Measurements from ENCODE around the gene RABGEF1. TPM values are rescaled to one million over a fixed set of nuclear protein-coding genes. Genes with fewer than 3 reads are reported as not detected.

The RABGEF1 gene
- total RNA-seq, 1 experiment from 2014 or later: 35.2 TPM

GRCh38 chr7:66735154-66735553 lies 5.4 kb upstream of the RABGEF1 start:
- no peaks in the 10 kb centered on the region for H3K27me3 ChIP-seq (ENCODE audit: insufficient read depth, low read depth)
- H3K36me3 ChIP-seq (ENCODE audit: low read depth): no peaks in the 10 kb centered on the region
- H3K79me2 ChIP-seq (ENCODE audit: low read depth): peaks cover 17% of the 10 kb centered on the region
- no peak for TF ChIP-seq CTCF (conservative IDR thresholded peaks at IDR 0.05)
- no peak for TF ChIP-seq EZH2 (IDR thresholded peaks at IDR 0.05; ENCODE audit: low read depth)
- H4K20me1 ChIP-seq (ENCODE audit: insufficient read depth): no peaks in the 10 kb centered on the region; the same call in 1 of the 2 replicates
- H3K9me3 ChIP-seq (ENCODE audit: insufficient read depth, low read depth): no peaks in the 10 kb centered on the region
- BruUV-seq (replicated peaks): no TSS peak
- no peak overlapping the region for H3K4me2 ChIP-seq
- ChIA-PET POLR2A (ENCODE audit: unreplicated experiment) (no interaction called here), CTCF (no interaction called here)
- intact Hi-C loops (cut with micrococcal nuclease; ENCODE audit: unreplicated experiment): no loop called here
- no peak overlapping the region for H3K27ac ChIP-seq
- H3F3A ChIP-seq (ENCODE audit: insufficient read depth, low read depth): peaks cover 6% of the 10 kb centered on the region
- no peaks in the 10 kb centered on the region for H3K9me2 ChIP-seq (ENCODE audit: insufficient read depth)
- H2AFZ ChIP-seq: no peak overlapping the region
- H3K4me1 ChIP-seq (replicated peaks; ENCODE audit: insufficient read depth): peaks cover 5% of the 10 kb centered on the region; the same call in 1 of the 2 replicates
- no peak for DNase-seq
- no peak overlapping the region for H3K4me3 ChIP-seq

GRCh38 chr7:66735850-66736249 lies 4.7 kb upstream of the RABGEF1 start:
- peaks cover 5% of the 10 kb centered on the region; the same call in 1 of the 2 replicates for H3K4me1 ChIP-seq (replicated peaks; ENCODE audit: insufficient read depth)
- CTCF ChIA-PET: no interaction called here
- TF ChIP-seq EZH2 (IDR thresholded peaks at IDR 0.05; ENCODE audit: low read depth) (no peak), CTCF (conservative IDR thresholded peaks at IDR 0.05) (no peak)
- H4K20me1 ChIP-seq (ENCODE audit: insufficient read depth): no peaks in the 10 kb centered on the region; the same call in 1 of the 2 replicates
- no peak overlapping the region for H3K4me3 ChIP-seq
- H3K27ac ChIP-seq: no peak overlapping the region
- no peaks in the 10 kb centered on the region for H3K9me2 ChIP-seq (ENCODE audit: insufficient read depth)
- no peaks in the 10 kb centered on the region for H3K9me3 ChIP-seq (ENCODE audit: insufficient read depth, low read depth)
- POLR2A ChIA-PET (ENCODE audit: unreplicated experiment): no interaction called here
- H3F3A ChIP-seq (ENCODE audit: insufficient read depth, low read depth): peaks cover 8% of the 10 kb centered on the region
- no peak overlapping the region for H2AFZ ChIP-seq
- H3K4me2 ChIP-seq: no peak overlapping the region
- no peaks in the 10 kb centered on the region for H3K27me3 ChIP-seq (ENCODE audit: insufficient read depth, low read depth)
- H3K79me2 ChIP-seq (ENCODE audit: low read depth): peaks cover 19% of the 10 kb centered on the region
- no peaks in the 10 kb centered on the region for H3K36me3 ChIP-seq (ENCODE audit: low read depth)
- no TSS peak for BruUV-seq (replicated peaks)
- no peak for DNase-seq
- intact Hi-C loops (cut with micrococcal nuclease; ENCODE audit: unreplicated experiment): no loop called here

GRCh38 chr7:66736892-66737291 lies 3.6 kb upstream of the RABGEF1 start:
- peaks cover 29% of the 10 kb centered on the region for H3K79me2 ChIP-seq (ENCODE audit: low read depth)
- no peak overlapping the region for H3K4me3 ChIP-seq
- ChIA-PET CTCF (no interaction called here), POLR2A (ENCODE audit: unreplicated experiment) (no interaction called here)
- TF ChIP-seq CTCF (conservative IDR thresholded peaks at IDR 0.05) (no peak), EZH2 (IDR thresholded peaks at IDR 0.05; ENCODE audit: low read depth) (no peak)
- H3K36me3 ChIP-seq (ENCODE audit: low read depth): no peaks in the 10 kb centered on the region
- H3K27ac ChIP-seq: no peak overlapping the region
- H3K4me1 ChIP-seq (replicated peaks; ENCODE audit: insufficient read depth): peaks cover 5% of the 10 kb centered on the region; the same call in 1 of the 2 replicates
- no peak overlapping the region for H3K4me2 ChIP-seq
- no peaks in the 10 kb centered on the region; the same call in 1 of the 2 replicates for H4K20me1 ChIP-seq (ENCODE audit: insufficient read depth)
- H3K27me3 ChIP-seq (ENCODE audit: insufficient read depth, low read depth): no peaks in the 10 kb centered on the region
- H3F3A ChIP-seq (ENCODE audit: insufficient read depth, low read depth): peaks cover 11% of the 10 kb centered on the region
- no peak overlapping the region for H2AFZ ChIP-seq
- H3K9me2 ChIP-seq (ENCODE audit: insufficient read depth): no peaks in the 10 kb centered on the region
- no peaks in the 10 kb centered on the region for H3K9me3 ChIP-seq (ENCODE audit: insufficient read depth, low read depth)
- no peak for DNase-seq
- BruUV-seq (replicated peaks): no TSS peak
- intact Hi-C loops (cut with micrococcal nuclease; ENCODE audit: unreplicated experiment): no loop called here

Data from PC-9 (cell line).